ENCODE data around the gene SOCS7.

SOCS7 gene

GRCh38 chr17:38369124-38369886 lies 17.7 kb downstream of the SOCS7 start:
- DNase-seq = no peak

GRCh38 chr17:38379448-38379847 lies 27.8 kb downstream of the SOCS7 start:
- DNase-seq = no peak

DNA sequence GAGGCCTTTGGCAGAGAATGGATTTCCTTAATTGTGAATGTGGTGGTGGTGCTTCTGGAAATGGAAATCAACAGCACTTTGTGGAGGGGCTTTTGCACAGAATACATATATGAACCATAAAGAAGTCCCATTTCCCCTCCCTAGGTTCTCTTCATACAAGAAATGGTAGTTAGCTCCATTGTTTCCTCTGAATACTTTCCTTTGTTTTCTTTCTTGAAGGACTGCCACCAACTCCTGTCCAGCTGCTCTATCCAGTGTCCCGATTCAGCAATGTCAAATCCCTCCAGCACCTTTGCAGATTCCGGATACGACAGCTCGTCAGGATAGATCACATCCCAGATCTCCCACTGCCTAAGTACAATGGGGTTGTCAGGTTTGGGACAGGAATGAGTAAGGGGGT lies 43.4 kb downstream of the SOCS7 start:
- DNase-seq = no peak

DNA sequence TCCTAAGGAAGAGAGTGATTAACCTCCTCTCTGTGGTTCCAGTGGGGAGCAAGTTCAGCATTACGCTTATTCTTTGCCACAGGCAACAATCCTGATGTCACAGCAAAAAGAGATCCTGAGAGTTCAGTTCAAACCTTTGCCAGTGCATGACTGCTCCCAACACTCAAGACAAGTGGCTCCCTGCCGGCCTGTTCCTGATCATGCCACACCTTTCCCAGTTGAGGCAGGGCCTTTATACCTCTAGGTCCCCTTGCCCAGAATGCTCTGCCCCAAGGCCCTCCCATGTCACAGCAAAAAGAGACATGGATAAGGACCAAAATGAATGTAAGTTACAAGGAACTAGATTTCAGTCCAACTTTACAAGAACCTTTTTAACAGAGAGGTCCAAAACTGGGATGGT lies 45.6 kb downstream of the SOCS7 start:
- DNase-seq = no peak

- no peak for DNase-seq
Measured at GRCh38 chr17:38400286-38400685, 48.6 kb downstream of the SOCS7 start.

GRCh38 chr17:38401459-38401858 lies 49.8 kb downstream of the SOCS7 start:
- no peak for DNase-seq

- no peak for DNase-seq
Measured at GRCh38 chr17:38402897-38403296, 51.3 kb downstream of the SOCS7 start.

DNA sequence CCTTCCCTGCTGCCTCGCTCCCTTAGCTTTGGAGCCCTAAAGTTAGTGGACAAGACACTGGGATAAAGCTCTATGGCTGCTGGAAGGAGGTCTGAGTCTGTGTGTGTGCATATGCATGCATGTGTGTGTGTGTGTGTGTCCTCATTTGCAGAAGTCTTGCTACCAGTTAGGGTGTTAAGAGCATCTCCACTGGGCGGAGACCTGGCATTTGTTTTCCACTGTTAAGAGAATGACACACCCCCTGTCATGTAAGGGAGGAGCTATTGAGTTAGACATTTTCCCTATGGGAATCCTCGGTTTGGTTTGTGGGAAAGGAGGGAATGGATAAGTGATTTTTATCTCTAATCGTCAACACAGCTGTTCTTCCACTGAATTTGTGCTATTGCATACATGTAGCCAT lies 51.8 kb downstream of the SOCS7 start:
- DNase-seq = no peak

- no peak for DNase-seq
Measured at GRCh38 chr17:38404174-38404943, 52.7 kb downstream of the SOCS7 start.

GRCh38 chr17:38405654-38406053 lies 54.0 kb downstream of the SOCS7 start:
- DNase-seq = no peak

DNA sequence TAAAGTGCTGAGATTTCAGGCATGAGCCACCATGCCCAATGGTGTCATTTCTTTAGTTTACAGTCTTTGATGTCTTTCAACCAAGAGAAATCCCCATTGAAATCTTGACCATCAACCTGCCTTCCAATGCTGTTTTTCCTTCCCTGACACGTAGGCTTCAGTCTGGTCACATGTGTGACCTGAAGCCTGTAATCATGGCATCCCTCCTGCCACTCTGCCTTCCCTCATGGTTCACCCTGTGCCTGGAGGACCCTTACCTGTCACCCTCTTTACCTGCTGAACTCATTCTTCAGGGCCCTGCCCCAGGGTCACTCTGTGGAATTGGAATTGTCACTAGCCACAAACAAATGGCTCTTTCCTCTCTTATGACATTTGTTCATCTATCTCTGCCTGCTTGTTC lies 58.6 kb downstream of the SOCS7 start:
- no peak for DNase-seq

DNA sequence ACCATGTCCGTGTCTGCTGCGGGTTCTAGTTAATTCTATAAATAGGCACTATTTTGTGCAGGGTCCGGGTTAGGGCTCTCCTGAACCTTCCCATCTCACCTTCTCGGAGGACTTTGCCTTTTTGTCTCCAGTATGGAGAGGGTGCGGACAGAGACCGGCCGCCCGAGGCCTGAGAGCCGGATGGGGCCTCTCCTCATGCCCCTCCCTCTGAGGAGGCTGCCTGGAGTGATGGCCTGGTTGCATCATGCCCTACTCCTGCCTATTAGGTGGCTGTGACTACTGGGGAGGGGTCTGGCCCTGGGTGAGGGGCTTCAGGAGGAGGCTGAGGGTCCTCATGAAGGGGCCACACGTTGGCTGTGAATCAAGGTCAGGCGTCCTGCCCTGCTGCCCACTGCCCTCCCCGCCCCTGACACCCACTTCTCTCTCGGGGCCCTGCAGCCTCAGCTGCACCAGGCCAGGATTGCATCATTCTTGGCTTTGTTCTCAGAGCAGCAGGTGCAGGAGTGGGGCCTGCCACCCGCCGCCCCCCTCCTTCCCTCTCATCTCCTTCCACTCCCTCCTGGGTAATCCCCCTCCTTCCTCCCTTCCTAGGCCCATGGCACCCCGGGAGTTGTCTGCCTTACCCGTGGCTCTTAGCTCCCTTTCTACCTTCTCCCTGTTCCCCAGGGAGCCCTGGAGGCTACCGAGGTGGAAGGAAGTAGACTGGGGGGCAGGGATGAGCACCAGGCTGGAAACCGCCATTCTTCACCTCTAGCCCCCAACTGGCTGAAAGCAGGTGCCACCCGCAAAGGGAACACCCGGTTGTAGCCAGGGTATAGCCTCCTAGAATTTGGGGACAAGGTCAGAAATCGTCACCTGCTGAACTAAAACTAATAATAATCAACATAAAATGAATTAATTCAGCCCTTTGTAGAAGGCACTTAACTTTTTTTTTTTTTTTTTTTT lies 63.9 kb downstream of the SOCS7 start:
- DNase-seq = no peak

DNA sequence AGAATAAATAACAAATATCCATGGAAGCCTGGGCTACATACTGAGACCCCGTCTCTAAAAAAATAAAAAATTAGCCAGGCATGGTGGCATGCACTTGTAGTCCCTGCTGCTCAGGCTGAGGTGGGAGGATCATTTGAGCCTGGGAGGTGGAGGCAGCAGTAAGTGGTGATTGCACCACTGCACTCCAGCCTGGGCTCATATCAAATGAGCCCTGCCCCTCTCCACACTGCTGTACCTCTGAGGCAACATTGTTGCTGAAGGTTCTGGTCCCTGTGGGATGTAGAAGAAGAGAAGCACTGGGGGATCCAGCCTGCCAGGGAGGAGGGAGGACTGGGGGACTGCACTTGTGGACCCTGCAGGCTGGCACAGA lies 65.2 kb downstream of the SOCS7 start:
- DNase-seq = no peak

DNA sequence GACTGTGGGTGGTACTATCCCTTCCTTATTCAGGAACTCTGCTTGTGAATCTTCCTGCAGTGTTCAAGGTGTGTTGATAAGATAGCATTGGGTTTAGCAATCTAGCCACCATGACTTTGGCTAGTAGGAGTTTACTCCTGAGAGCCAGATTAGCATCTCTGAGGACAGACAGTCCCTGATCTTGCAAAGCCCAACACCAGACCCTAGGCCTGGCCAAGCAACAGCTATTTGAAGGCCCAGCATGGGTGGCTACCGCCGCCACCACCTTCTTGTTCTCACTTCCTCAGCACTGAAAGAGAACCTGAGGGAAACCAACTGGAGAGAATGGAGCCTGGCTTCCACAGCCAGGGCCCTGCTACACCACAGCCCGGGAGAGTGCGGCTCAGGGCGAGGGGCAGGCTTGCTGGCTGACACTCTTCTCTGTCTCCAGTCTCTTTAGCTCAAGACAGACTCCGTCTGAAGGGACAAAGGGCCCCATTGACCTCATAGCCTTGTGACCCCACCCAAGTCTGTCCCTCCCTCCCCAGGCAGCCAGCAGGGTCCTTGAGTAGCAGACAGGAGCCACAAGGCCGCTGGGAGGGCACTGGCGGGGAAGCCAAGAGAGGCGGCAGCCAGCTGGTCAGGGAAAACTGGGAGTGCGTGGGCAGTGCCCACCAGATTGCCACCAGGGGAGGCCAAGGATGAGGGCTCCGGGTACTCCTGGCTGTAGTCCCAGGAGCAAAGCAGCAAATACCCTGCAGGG lies 65.7 kb downstream of the SOCS7 start:
- DNase-seq = no peak

- DNase-seq = no peak
Measured at GRCh38 chr17:38418062-38418692, 66.5 kb downstream of the SOCS7 start.

- DNase-seq = no peak
Measured at GRCh38 chr17:38418693-38419507, 67.3 kb downstream of the SOCS7 start.

DNA sequence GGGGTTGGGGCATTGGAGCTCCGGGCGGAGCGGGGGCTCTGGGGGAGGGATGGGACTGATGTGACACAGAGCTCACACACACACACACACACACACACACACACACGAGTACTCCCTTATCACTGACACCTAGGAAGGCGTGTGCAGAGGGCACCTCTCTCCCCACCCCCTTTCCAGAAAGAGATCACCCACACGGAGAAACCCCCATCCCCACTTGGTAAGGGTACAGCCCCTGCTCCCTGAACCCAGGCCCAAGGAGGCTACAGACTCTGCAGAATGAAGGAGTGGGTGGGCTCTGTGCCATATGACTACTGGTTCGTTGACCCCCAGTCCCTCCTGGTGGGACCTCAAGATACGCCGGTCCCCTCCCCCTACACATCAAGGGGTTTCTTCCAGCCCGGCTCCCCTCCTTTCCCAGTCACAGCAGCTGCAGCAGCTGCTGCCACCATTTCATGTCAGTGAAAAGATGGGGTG lies 67.9 kb downstream of the SOCS7 start:
- DNase-seq = no peak

DNA sequence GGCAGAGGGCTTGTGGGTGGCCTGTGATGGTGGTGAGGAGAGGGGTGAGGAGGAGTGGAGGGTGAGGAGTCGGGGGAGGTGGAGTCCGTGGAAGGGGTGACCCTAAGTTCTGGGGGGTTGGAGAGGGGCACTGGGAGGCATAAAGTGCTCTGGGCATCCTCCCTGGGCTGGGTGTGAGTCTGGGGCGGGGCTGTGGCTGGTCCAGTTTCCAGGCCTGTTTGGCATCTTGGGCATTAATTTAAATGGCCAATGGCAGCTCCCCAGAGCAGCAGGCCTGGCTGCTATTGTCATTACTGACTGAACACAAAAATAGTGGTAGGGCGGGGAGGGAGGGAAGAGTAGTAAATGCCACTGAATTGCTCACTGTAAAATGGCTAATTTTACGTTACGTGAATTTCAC lies 68.9 kb downstream of the SOCS7 start:
- no peak for DNase-seq

GRCh38 chr17:38421171-38421841 lies 69.7 kb downstream of the SOCS7 start:
- DNase-seq = no peak

All from CD4-positive, alpha-beta T cell treated with Interleukin-12 subunit alpha and Interleukin-12 subunit beta, for 1 hour (primary cell).